Osteocyte (in vitro differentiated cells): ENCODE results near the gene AFTPH. TPM values are rescaled to one million over a fixed set of nuclear protein-coding genes. Genes with fewer than 3 reads are reported as not detected.
"Not testable (repeated sequence)": the region's sequence is repeated elsewhere in the genome, so short reads cannot be mapped to it uniquely, and the experiment has no call there.

Experiments
- DNase-seq: peaks from one replicate; pipeline ENCODE4 v3.0.0; 2021; ENCODE audit warnings: mixed read lengths; ENCODE audit not compliant: unreplicated experiment; ENCODE audit errors: extremely low spot score
- H3K27ac Mint-ChIP-seq: one replicate; pipeline ENCODE4 v1.8.0; 2021; ENCODE audit warnings: mild to moderate bottlenecking, mixed read lengths; ENCODE audit not compliant: unreplicated experiment
- H3K27me3 Mint-ChIP-seq: one replicate; pipeline ENCODE4 v1.8.0; 2021; ENCODE audit warnings: mixed read lengths; ENCODE audit not compliant: unreplicated experiment
- H3K36me3 Mint-ChIP-seq: one replicate; pipeline ENCODE4 v1.8.0; 2021; ENCODE audit warnings: mixed read lengths; ENCODE audit not compliant: unreplicated experiment
- H3K4me1 Mint-ChIP-seq: one replicate; pipeline ENCODE4 v1.8.0; 2021; ENCODE audit warnings: mixed read lengths; ENCODE audit not compliant: unreplicated experiment
- H3K4me3 Mint-ChIP-seq: one replicate; pipeline ENCODE4 v1.8.0; 2021; ENCODE audit warnings: mild to moderate bottlenecking, moderate library complexity, mixed read lengths; ENCODE audit not compliant: unreplicated experiment
- H3K9me3 Mint-ChIP-seq: one replicate; pipeline ENCODE4 v1.8.0; 2021; ENCODE audit warnings: mixed read lengths; ENCODE audit not compliant: unreplicated experiment
- total RNA-seq: library from RNA; stranded (reverse); gene quantifications from 2 replicates; pipeline ENCODE4 v1.2.1, GENCODE V29; 2021
- TF ChIP-seq, protein P1 (sequence below): fragments of 200-600 bp; sonication (generic); IDR thresholded peaks from 2 replicates; pipeline ENCODE4 v1.5.0; 2021; ENCODE audit warnings: antibody characterized with exemption, mild to moderate bottlenecking, moderate library complexity

Gene AFTPH
- total RNA-seq, 1 donor from 2014 or later, result 15.5 TPM

DNA sequence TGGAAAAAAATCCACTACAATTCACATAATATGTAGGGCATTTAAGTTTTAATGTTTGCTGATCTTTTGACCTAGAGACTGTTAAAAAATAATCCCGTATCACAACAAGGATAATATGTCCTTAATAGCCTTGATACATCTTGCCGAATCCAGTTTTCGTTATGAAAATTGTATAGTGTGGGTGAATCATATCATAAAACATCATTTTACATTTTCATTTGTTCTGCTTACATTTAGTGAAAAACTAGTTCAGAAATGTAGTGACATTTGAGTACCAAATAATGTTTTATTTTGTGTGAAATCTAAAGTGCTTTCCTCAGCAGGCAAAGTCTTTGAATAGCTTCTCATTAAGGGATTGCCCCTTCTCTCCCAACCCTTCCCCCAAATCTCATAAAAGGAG is 1.9 kb downstream of the AFTPH start:
- Mint-ChIP-seq H3K27me3 (peaks cover 2% of the 10 kb centered on the region), H3K27ac (peak overlapping the region; percentile 97), H3K4me3 (peak overlapping the region; percentile 99), H3K4me1 (peaks cover 20% of the 10 kb centered on the region), H3K9me3 (no peaks in the 10 kb centered on the region), H3K36me3 (no peaks in the 10 kb centered on the region)
- DNase-seq, result no peak
- TF ChIP-seq, protein P1, sequence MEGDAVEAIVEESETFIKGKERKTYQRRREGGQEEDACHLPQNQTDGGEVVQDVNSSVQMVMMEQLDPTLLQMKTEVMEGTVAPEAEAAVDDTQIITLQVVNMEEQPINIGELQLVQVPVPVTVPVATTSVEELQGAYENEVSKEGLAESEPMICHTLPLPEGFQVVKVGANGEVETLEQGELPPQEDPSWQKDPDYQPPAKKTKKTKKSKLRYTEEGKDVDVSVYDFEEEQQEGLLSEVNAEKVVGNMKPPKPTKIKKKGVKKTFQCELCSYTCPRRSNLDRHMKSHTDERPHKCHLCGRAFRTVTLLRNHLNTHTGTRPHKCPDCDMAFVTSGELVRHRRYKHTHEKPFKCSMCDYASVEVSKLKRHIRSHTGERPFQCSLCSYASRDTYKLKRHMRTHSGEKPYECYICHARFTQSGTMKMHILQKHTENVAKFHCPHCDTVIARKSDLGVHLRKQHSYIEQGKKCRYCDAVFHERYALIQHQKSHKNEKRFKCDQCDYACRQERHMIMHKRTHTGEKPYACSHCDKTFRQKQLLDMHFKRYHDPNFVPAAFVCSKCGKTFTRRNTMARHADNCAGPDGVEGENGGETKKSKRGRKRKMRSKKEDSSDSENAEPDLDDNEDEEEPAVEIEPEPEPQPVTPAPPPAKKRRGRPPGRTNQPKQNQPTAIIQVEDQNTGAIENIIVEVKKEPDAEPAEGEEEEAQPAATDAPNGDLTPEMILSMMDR, result no peak

DNA sequence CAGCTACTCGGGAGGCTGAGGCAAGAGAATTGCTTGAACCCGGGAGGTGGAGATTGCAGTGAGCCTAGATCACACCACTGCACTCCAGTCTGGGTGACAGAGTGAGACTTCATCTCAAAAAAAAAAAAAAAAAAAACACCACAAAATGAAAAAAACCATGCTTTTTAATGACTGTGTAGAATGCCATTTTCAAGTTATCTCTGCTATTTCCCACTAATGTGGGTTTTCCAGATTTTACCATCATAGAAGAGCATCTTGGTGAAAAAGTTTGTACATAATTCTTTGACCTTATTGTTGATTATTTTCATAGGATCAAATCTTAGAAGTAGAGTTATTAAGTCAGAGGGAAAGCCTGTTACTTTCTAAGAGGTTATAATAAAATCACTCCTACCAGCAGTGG is 6.8 kb downstream of the AFTPH start:
- H3K27ac Mint-ChIP-seq, H3K27me3 Mint-ChIP-seq, DNase-seq, H3K4me3 Mint-ChIP-seq, H3K9me3 Mint-ChIP-seq, H3K36me3 Mint-ChIP-seq: not testable (repeated sequence)
- peaks cover 14% of the 10 kb centered on the region for H3K4me1 Mint-ChIP-seq

DNA sequence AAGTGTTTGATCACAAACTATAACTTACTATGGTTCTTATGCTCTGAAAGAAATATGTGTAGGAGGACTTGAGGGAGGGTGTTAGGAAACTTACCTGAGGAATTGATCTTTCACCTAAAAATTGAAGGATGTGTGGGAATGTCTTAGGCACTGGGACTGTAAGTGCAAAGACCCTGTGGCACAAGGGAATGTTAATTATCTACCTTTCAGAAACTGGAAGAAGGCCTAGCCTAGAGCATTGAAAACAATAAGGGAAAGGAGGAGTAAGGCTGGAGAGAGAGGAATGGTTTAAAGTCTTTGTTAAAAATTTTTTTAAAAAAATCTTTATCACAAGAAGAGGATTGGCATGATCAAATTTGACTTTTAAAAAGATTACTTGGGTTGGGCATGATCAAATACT is 7.9 kb downstream of the AFTPH start:
- no peak overlapping the region for H3K4me3 Mint-ChIP-seq
- no peak for DNase-seq
- TF ChIP-seq, protein P1, result no peak

DNA sequence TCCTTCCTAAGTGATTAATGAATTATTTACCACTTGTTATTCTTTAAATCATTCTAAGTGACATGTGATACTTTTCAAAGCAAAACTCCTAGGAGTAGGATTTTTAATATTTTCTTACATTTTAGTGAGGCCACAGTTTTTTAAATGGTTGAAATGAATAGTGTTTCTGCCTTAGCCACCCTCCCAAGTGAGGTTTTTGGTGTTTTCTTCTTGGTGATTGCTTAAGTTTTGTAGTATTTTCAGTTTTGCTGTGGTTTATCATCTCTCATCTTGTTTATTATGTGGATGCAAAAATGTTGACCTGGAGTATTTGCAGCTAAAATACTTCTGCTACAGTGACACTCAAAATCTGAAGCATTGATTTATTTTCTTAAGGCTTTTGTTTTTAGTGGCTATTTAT is 9.8 kb downstream of the AFTPH start:
- H3K27ac Mint-ChIP-seq, result no peak overlapping the region
- no peak for DNase-seq

More for the DNA sequence above, 7.9 kb downstream of the AFTPH start:
- H3K27ac Mint-ChIP-seq, result no peak overlapping the region
- H3K4me1 Mint-ChIP-seq, result peaks cover 18% of the 10 kb centered on the region
- H3K36me3 Mint-ChIP-seq, result no peaks in the 10 kb centered on the region
- H3K27me3 Mint-ChIP-seq, result no peaks in the 10 kb centered on the region
- no peaks in the 10 kb centered on the region for H3K9me3 Mint-ChIP-seq

DNA sequence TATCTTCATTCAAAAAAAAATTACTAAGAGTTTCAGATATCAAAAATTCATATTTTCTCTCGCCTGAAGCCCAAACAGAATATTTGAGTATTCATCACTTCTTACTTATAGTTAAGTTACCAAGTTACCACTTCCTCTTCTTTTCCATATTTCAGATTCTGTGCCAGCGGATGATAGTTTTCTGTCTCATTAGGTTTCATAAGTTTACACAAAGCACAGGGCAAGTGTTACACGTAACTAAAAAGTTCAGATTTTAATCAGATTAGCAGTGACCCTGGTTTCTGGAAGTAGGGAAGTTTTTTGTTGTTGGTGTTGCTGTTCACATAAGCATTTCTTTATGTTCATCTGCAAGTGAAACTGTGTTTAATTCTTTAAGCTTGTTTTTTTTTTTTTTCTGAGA is 10.2 kb downstream of the AFTPH start:
- DNase-seq, result no peak
- TF ChIP-seq, protein P1, result no peak
- Mint-ChIP-seq H3K9me3 (no peaks in the 10 kb centered on the region), H3K4me3 (no peak overlapping the region), H3K27me3 (no peaks in the 10 kb centered on the region), H3K27ac (no peak overlapping the region), H3K36me3 (no peaks in the 10 kb centered on the region), H3K4me1 (peaks cover 39% of the 10 kb centered on the region)

More for the DNA sequence above, 9.8 kb downstream of the AFTPH start:
- no peaks in the 10 kb centered on the region for H3K9me3 Mint-ChIP-seq
- H3K4me1 Mint-ChIP-seq, result peaks cover 34% of the 10 kb centered on the region
- TF ChIP-seq, protein P1, result no peak
- H3K27me3 Mint-ChIP-seq, result no peaks in the 10 kb centered on the region
- H3K36me3 Mint-ChIP-seq, result no peaks in the 10 kb centered on the region
- no peak overlapping the region for H3K4me3 Mint-ChIP-seq

DNA sequence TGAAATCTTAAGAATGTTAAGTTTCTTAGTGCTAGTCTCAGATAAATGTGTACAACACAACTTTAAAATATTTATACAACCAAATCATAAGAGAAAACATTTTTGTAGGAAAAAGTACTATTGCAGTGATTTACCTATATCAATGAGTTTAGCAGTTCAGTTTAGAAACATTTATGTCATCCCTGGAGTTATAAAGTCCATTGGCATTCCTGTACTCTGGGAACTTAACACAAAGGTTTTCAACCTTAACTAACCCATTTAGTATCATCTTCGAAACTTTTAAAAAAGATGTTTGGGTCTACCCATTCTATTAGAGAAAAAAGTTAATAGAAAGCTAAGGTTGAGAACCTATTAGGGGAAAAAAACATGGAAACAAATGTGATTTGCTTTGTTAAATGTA is 10.9 kb downstream of the AFTPH start:
- TF ChIP-seq, protein P1, result no peak
- Mint-ChIP-seq H3K9me3 (no peaks in the 10 kb centered on the region), H3K27me3 (no peaks in the 10 kb centered on the region), H3K4me3 (no peak overlapping the region), H3K36me3 (no peaks in the 10 kb centered on the region), H3K4me1 (peaks cover 46% of the 10 kb centered on the region), H3K27ac (no peak overlapping the region)
- no peak for DNase-seq
